ENCODE results near the gene APOBEC3A.
"Not testable (repeated sequence)": the region's sequence is repeated elsewhere in the genome, so short reads cannot be mapped to it uniquely, and the experiment has no call there.

Gene APOBEC3A

GRCh38 chr22:38936562-38936961 is 20.8 kb upstream of the APOBEC3A start:
- peaks cover 22% of the 10 kb centered on the region for H3K27me3 Mint-ChIP-seq

GRCh38 chr22:38937036-38937435 is 20.4 kb upstream of the APOBEC3A start:
- Mint-ChIP-seq H3K9me3 (no peaks in the 10 kb centered on the region), H3K4me3 (no peak overlapping the region), H3K36me3 (no peaks in the 10 kb centered on the region), H3K27me3 (peaks cover 24% of the 10 kb centered on the region), H3K27ac (no peak overlapping the region), H3K4me1 (peaks cover 9% of the 10 kb centered on the region)
- no peak for ATAC-seq (ENCODE audit: low read depth)
- no peak for DNase-seq (ENCODE audit: low spot score in 2 of 2)

More at GRCh38 chr22:38936562-38936961, 20.8 kb upstream of the APOBEC3A start:
- Mint-ChIP-seq H3K9me3 (no peaks in the 10 kb centered on the region), H3K36me3 (no peaks in the 10 kb centered on the region), H3K27ac (no peak overlapping the region), H3K4me1 (peaks cover 4% of the 10 kb centered on the region), H3K4me3 (no peak overlapping the region)
- ATAC-seq (ENCODE audit: low read depth) (no peak), DNase-seq (ENCODE audit: low spot score in 2 of 2) (no peak)

GRCh38 chr22:38937541-38937940 is 19.9 kb upstream of the APOBEC3A start:
- peaks cover 12% of the 10 kb centered on the region for H3K4me1 Mint-ChIP-seq
- peaks cover 24% of the 10 kb centered on the region for H3K27me3 Mint-ChIP-seq
- ATAC-seq (ENCODE audit: low read depth) (no peak), DNase-seq (ENCODE audit: low spot score in 2 of 2) (no peak)
- H3K4me3 Mint-ChIP-seq, result no peak overlapping the region
- no peaks in the 10 kb centered on the region for H3K9me3 Mint-ChIP-seq
- H3K27ac Mint-ChIP-seq, result no peak overlapping the region
- H3K36me3 Mint-ChIP-seq, result no peaks in the 10 kb centered on the region

- Mint-ChIP-seq H3K4me1 (peaks cover 17% of the 10 kb centered on the region), H3K27ac (no peak overlapping the region), H3K4me3 (no peak overlapping the region), H3K9me3 (no peaks in the 10 kb centered on the region), H3K36me3 (no peaks in the 10 kb centered on the region), H3K27me3 (peaks cover 24% of the 10 kb centered on the region)
- DNase-seq (ENCODE audit: low spot score in 2 of 2) (no peak), ATAC-seq (ENCODE audit: low read depth) (no peak)
Observed at GRCh38 chr22:38938221-38938620, 19.2 kb upstream of the APOBEC3A start.

- Mint-ChIP-seq H3K9me3 (no peaks in the 10 kb centered on the region), H3K36me3 (no peaks in the 10 kb centered on the region), H3K27ac (no peak overlapping the region), H3K4me1 (peaks cover 21% of the 10 kb centered on the region), H3K4me3 (no peak overlapping the region), H3K27me3 (peaks cover 27% of the 10 kb centered on the region)
- DNase-seq (ENCODE audit: low spot score in 2 of 2) (no peak), ATAC-seq (ENCODE audit: low read depth) (no peak)
Observed at GRCh38 chr22:38938925-38939324, 18.5 kb upstream of the APOBEC3A start.

- H3K9me3 Mint-ChIP-seq, result no peaks in the 10 kb centered on the region
- H3K27ac Mint-ChIP-seq, result no peak overlapping the region
- DNase-seq (ENCODE audit: low spot score in 2 of 2) (no peak), ATAC-seq (ENCODE audit: low read depth) (no peak)
- peaks cover 25% of the 10 kb centered on the region for H3K27me3 Mint-ChIP-seq
- H3K4me3 Mint-ChIP-seq, result peak overlapping the region; percentile 84
- peaks cover 21% of the 10 kb centered on the region for H3K4me1 Mint-ChIP-seq
- peaks cover under 1% of the 10 kb centered on the region for H3K36me3 Mint-ChIP-seq
Observed at GRCh38 chr22:38940811-38941384, 16.5 kb upstream of the APOBEC3A start.

- peak overlapping the region; percentile 84 for H3K4me3 Mint-ChIP-seq
- DNase-seq (ENCODE audit: low spot score in 2 of 2) (no peak), ATAC-seq (ENCODE audit: low read depth) (peak; percentile 71)
- H3K4me1 Mint-ChIP-seq, result peaks cover 21% of the 10 kb centered on the region
- no peak overlapping the region for H3K27ac Mint-ChIP-seq
- no peaks in the 10 kb centered on the region for H3K9me3 Mint-ChIP-seq
- peaks cover 27% of the 10 kb centered on the region for H3K27me3 Mint-ChIP-seq
- peaks cover 2% of the 10 kb centered on the region for H3K36me3 Mint-ChIP-seq
Observed at GRCh38 chr22:38941488-38941987, 15.9 kb upstream of the APOBEC3A start.

- H3K27ac Mint-ChIP-seq, result no peak overlapping the region
- no peak for ATAC-seq (ENCODE audit: low read depth)
- H3K4me3 Mint-ChIP-seq, result peak overlapping the region; percentile 30
- H3K9me3 Mint-ChIP-seq, result no peaks in the 10 kb centered on the region
- peaks cover 2% of the 10 kb centered on the region for H3K36me3 Mint-ChIP-seq
- peaks cover 29% of the 10 kb centered on the region for H3K27me3 Mint-ChIP-seq
- H3K4me1 Mint-ChIP-seq, result peaks cover 27% of the 10 kb centered on the region
- no peak for DNase-seq (ENCODE audit: low spot score in 2 of 2)
Observed at GRCh38 chr22:38942702-38943101, 14.7 kb upstream of the APOBEC3A start.

- Mint-ChIP-seq H3K9me3 (no peaks in the 10 kb centered on the region), H3K36me3 (peaks cover 2% of the 10 kb centered on the region), H3K27ac (no peak overlapping the region), H3K4me3 (peak overlapping the region; percentile 65), H3K27me3 (peaks cover 26% of the 10 kb centered on the region), H3K4me1 (peaks cover 27% of the 10 kb centered on the region)
- ATAC-seq (ENCODE audit: low read depth) (no peak), DNase-seq (ENCODE audit: low spot score in 2 of 2) (no peak)
Observed at GRCh38 chr22:38943201-38943600, 14.2 kb upstream of the APOBEC3A start.

- peaks cover 27% of the 10 kb centered on the region for H3K27me3 Mint-ChIP-seq
Observed at GRCh38 chr22:38943882-38944281, 13.5 kb upstream of the APOBEC3A start.

GRCh38 chr22:38944653-38945052 is 12.8 kb upstream of the APOBEC3A start:
- Mint-ChIP-seq H3K4me3 (no peak overlapping the region), H3K27me3 (peaks cover 27% of the 10 kb centered on the region), H3K4me1 (peaks cover 27% of the 10 kb centered on the region), H3K27ac (no peak overlapping the region), H3K36me3 (peaks cover 2% of the 10 kb centered on the region), H3K9me3 (no peaks in the 10 kb centered on the region)
- ATAC-seq (ENCODE audit: low read depth) (no peak), DNase-seq (ENCODE audit: low spot score in 2 of 2) (no peak)

More at GRCh38 chr22:38943882-38944281, 13.5 kb upstream of the APOBEC3A start:
- Mint-ChIP-seq H3K36me3 (peaks cover 2% of the 10 kb centered on the region), H3K4me3 (no peak overlapping the region), H3K9me3 (no peaks in the 10 kb centered on the region), H3K27ac (no peak overlapping the region), H3K4me1 (peaks cover 27% of the 10 kb centered on the region)
- DNase-seq (ENCODE audit: low spot score in 2 of 2) (no peak), ATAC-seq (ENCODE audit: low read depth) (no peak)

GRCh38 chr22:38945706-38946338 is 11.6 kb upstream of the APOBEC3A start:
- H3K27ac Mint-ChIP-seq, result peak overlapping the region; percentile 32
- DNase-seq (ENCODE audit: low spot score in 2 of 2); H3K4me3 Mint-ChIP-seq; ATAC-seq (ENCODE audit: low read depth); H3K9me3 Mint-ChIP-seq; H3K36me3 Mint-ChIP-seq: not testable (repeated sequence)
- peaks cover 27% of the 10 kb centered on the region for H3K4me1 Mint-ChIP-seq
- H3K27me3 Mint-ChIP-seq, result peaks cover 28% of the 10 kb centered on the region

- DNase-seq (ENCODE audit: low spot score in 2 of 2) (no peak), ATAC-seq (ENCODE audit: low read depth) (no peak)
- peaks cover 2% of the 10 kb centered on the region for H3K36me3 Mint-ChIP-seq
- peaks cover 20% of the 10 kb centered on the region for H3K4me1 Mint-ChIP-seq
- H3K27ac Mint-ChIP-seq, result no peak overlapping the region
- peaks cover 30% of the 10 kb centered on the region for H3K27me3 Mint-ChIP-seq
- H3K9me3 Mint-ChIP-seq, result no peaks in the 10 kb centered on the region
- no peak overlapping the region for H3K4me3 Mint-ChIP-seq
Observed at GRCh38 chr22:38946771-38947170, 10.6 kb upstream of the APOBEC3A start.

- Mint-ChIP-seq H3K36me3 (peaks cover 2% of the 10 kb centered on the region), H3K4me3 (no peak overlapping the region), H3K27ac (no peak overlapping the region), H3K9me3 (no peaks in the 10 kb centered on the region), H3K27me3 (peaks cover 27% of the 10 kb centered on the region), H3K4me1 (peaks cover 15% of the 10 kb centered on the region)
- DNase-seq (ENCODE audit: low spot score in 2 of 2) (no peak), ATAC-seq (ENCODE audit: low read depth) (peak; percentile 90)
Observed at GRCh38 chr22:38947321-38948140, 9.9 kb upstream of the APOBEC3A start.

Data from memory B cell (primary cell).